Activated T-cell treated with anti-CD3 and anti-CD28 coated beads, Interleukin-2, amount 50 U/mL, for 72 hours (primary cell): ENCODE measurements around the gene SLK. TPM values are rescaled to one million over a fixed set of nuclear protein-coding genes. Genes with fewer than 3 reads are reported as not detected.
A peak's percentile ranks its signal among the peaks of the same experiment; 100 is the strongest.

ENCODE experiments used
- ATAC-seq, 2 donors: fragments of 150-1000 bp; cut with Tn5 transposase; replicated peaks in 1 of 2; 2 replicates each; pipeline ENCODE4 v1.10.0; 2021; ENCODE audit warnings: moderate library complexity in 2 of 2, mild to moderate bottlenecking in 1 of 2
- DNase-seq, 2 donors: peaks; one replicate each; pipeline ENCODE4 v3.0.0; 2021 to 2022; ENCODE audit warnings: mixed read lengths in 1 of 2
- H3K27ac Mint-ChIP-seq: one replicate; pipeline ENCODE4 v1.8.0; 2022; ENCODE audit warnings: mild to moderate bottlenecking, moderate library complexity, mixed read lengths
- H3K27me3 Mint-ChIP-seq: one replicate; pipeline ENCODE4 v1.8.0; 2022; ENCODE audit warnings: low read depth, mixed read lengths
- H3K36me3 Mint-ChIP-seq, 2 donors: one replicate each; pipeline ENCODE4 v1.8.0; 2022; ENCODE audit warnings: mixed read lengths in 2 of 2, mild to moderate bottlenecking in 1 of 2; ENCODE audit not compliant: insufficient read depth in 2 of 2
- H3K4me1 Mint-ChIP-seq: one replicate; pipeline ENCODE4 v1.8.0; 2022; ENCODE audit warnings: low read depth, mixed read lengths
- H3K4me3 Mint-ChIP-seq, 2 donors: one replicate each; pipeline ENCODE4 v1.8.0; 2022; ENCODE audit warnings: mild to moderate bottlenecking in 2 of 2, mixed read lengths in 2 of 2, moderate library complexity in 2 of 2
- H3K9me3 Mint-ChIP-seq, 2 donors: one replicate each; pipeline ENCODE4 v1.8.0; 2022; ENCODE audit warnings: mixed read lengths in 2 of 2
- total RNA-seq, 2 donors: library from RNA; stranded (reverse); gene quantifications; one replicate each; pipeline ENCODE4 v1.2.3, GENCODE V29; 2022

Gene SLK
- total RNA-seq, 2 donors from 2014 or later: 22.5 to 25.1 TPM

- Mint-ChIP-seq H3K27ac (no peak overlapping the region), H3K9me3 (no peaks in the 10 kb centered on the region), H3K36me3 (peaks cover 0 to 1% of the 10 kb centered on the region in 2 donors), H3K27me3 (no peaks in the 10 kb centered on the region), H3K4me1 (no peaks in the 10 kb centered on the region), H3K4me3 (no peak overlapping the region)
- DNase-seq (no peak), ATAC-seq (no peak)
These were observed 66.5 kb downstream of the SLK start for GRCh38 chr10:104033401-104033930.

GRCh38 chr10:104033966-104034365, 67.0 kb downstream of the SLK start:
- DNase-seq (no peak), ATAC-seq (no peak)
- H3K9me3 Mint-ChIP-seq: no peaks in the 10 kb centered on the region
- no peaks in the 10 kb centered on the region for H3K4me1 Mint-ChIP-seq
- H3K27ac Mint-ChIP-seq: no peak overlapping the region
- no peaks in the 10 kb centered on the region for H3K27me3 Mint-ChIP-seq
- peaks cover 0 to 1% of the 10 kb centered on the region in 2 donors for H3K36me3 Mint-ChIP-seq
- H3K4me3 Mint-ChIP-seq: no peak overlapping the region

- peaks cover 0 to 1% of the 10 kb centered on the region in 2 donors for H3K36me3 Mint-ChIP-seq
- no peak for DNase-seq
- ATAC-seq: no peak
- no peaks in the 10 kb centered on the region for H3K4me1 Mint-ChIP-seq
- H3K27ac Mint-ChIP-seq: no peak overlapping the region
- H3K9me3 Mint-ChIP-seq: no peaks in the 10 kb centered on the region
- no peak overlapping the region for H3K4me3 Mint-ChIP-seq
- H3K27me3 Mint-ChIP-seq: no peaks in the 10 kb centered on the region
These were observed 67.7 kb downstream of the SLK start for GRCh38 chr10:104034401-104035193.

- Mint-ChIP-seq H3K4me3 (no peak overlapping the region), H3K27me3 (no peaks in the 10 kb centered on the region), H3K4me1 (no peaks in the 10 kb centered on the region), H3K36me3 (peaks cover 0 to 1% of the 10 kb centered on the region in 2 donors), H3K9me3 (no peaks in the 10 kb centered on the region), H3K27ac (no peak overlapping the region)
- ATAC-seq (no peak), DNase-seq (no peak)
These were observed 68.5 kb downstream of the SLK start for GRCh38 chr10:104035194-104036068.

GRCh38 chr10:104036069-104036384, 69.1 kb downstream of the SLK start:
- H3K36me3 Mint-ChIP-seq: peaks cover 0 to 1% of the 10 kb centered on the region in 2 donors
- ATAC-seq: no peak
- H3K27me3 Mint-ChIP-seq: no peaks in the 10 kb centered on the region
- H3K4me3 Mint-ChIP-seq: no peak overlapping the region
- H3K4me1 Mint-ChIP-seq: no peaks in the 10 kb centered on the region
- no peaks in the 10 kb centered on the region for H3K9me3 Mint-ChIP-seq
- no peak for DNase-seq
- no peak overlapping the region for H3K27ac Mint-ChIP-seq

- H3K36me3 Mint-ChIP-seq: peaks cover 0 to 1% of the 10 kb centered on the region in 2 donors
- ATAC-seq (no peak), DNase-seq (no peak)
- H3K27me3 Mint-ChIP-seq: no peaks in the 10 kb centered on the region
- H3K4me3 Mint-ChIP-seq: no peak overlapping the region
- no peaks in the 10 kb centered on the region for H3K9me3 Mint-ChIP-seq
- H3K27ac Mint-ChIP-seq: no peak overlapping the region
- H3K4me1 Mint-ChIP-seq: no peaks in the 10 kb centered on the region
These were observed 69.7 kb downstream of the SLK start for GRCh38 chr10:104036518-104037260.

GRCh38 chr10:104037261-104037951, 70.5 kb downstream of the SLK start:
- ATAC-seq: no peak
- Mint-ChIP-seq H3K9me3 (no peaks in the 10 kb centered on the region), H3K36me3 (peaks cover 0 to under 1% of the 10 kb centered on the region in 2 donors), H3K4me1 (no peaks in the 10 kb centered on the region), H3K4me3 (no peak overlapping the region), H3K27ac (no peak overlapping the region), H3K27me3 (no peaks in the 10 kb centered on the region)
- no peak for DNase-seq

GRCh38 chr10:104038537-104038936, 71.6 kb downstream of the SLK start:
- ATAC-seq: no peak
- no peaks in the 10 kb centered on the region for H3K4me1 Mint-ChIP-seq
- H3K27ac Mint-ChIP-seq: no peak overlapping the region
- no peak for DNase-seq
- no peaks in the 10 kb centered on the region for H3K9me3 Mint-ChIP-seq
- no peak overlapping the region for H3K4me3 Mint-ChIP-seq
- no peaks in the 10 kb centered on the region for H3K36me3 Mint-ChIP-seq
- no peaks in the 10 kb centered on the region for H3K27me3 Mint-ChIP-seq

GRCh38 chr10:104038958-104039752, 72.2 kb downstream of the SLK start:
- no peaks in the 10 kb centered on the region for H3K4me1 Mint-ChIP-seq
- H3K27ac Mint-ChIP-seq: no peak overlapping the region
- ATAC-seq: peak in 1 of 2 donors; percentile 25
- no peak for DNase-seq
- H3K27me3 Mint-ChIP-seq: no peaks in the 10 kb centered on the region
- H3K9me3 Mint-ChIP-seq: no peaks in the 10 kb centered on the region
- no peaks in the 10 kb centered on the region for H3K36me3 Mint-ChIP-seq
- no peak overlapping the region for H3K4me3 Mint-ChIP-seq

GRCh38 chr10:104040382-104040781, 73.4 kb downstream of the SLK start:
- H3K36me3 Mint-ChIP-seq: no peaks in the 10 kb centered on the region
- no peaks in the 10 kb centered on the region for H3K9me3 Mint-ChIP-seq
- ATAC-seq (no peak), DNase-seq (no peak)
- H3K4me3 Mint-ChIP-seq: no peak overlapping the region
- no peak overlapping the region for H3K27ac Mint-ChIP-seq
- H3K4me1 Mint-ChIP-seq: no peaks in the 10 kb centered on the region
- no peaks in the 10 kb centered on the region for H3K27me3 Mint-ChIP-seq

- Mint-ChIP-seq H3K4me1 (no peaks in the 10 kb centered on the region), H3K27me3 (no peaks in the 10 kb centered on the region), H3K36me3 (no peaks in the 10 kb centered on the region), H3K9me3 (no peaks in the 10 kb centered on the region), H3K4me3 (no peak overlapping the region), H3K27ac (no peak overlapping the region)
- DNase-seq (no peak), ATAC-seq (no peak)
These were observed 74.2 kb downstream of the SLK start for GRCh38 chr10:104040862-104041789.
